ENCODE measurements around the gene TMEM175. TPM values are rescaled to one million over a fixed set of nuclear protein-coding genes. Genes with fewer than 3 reads are reported as not detected.

TMEM175 gene
- total and polyA plus RNA-seq, 2 of the 4 experiments (the other 2 are of a cell fraction), result 7.7 to 41.9 TPM

DNA sequence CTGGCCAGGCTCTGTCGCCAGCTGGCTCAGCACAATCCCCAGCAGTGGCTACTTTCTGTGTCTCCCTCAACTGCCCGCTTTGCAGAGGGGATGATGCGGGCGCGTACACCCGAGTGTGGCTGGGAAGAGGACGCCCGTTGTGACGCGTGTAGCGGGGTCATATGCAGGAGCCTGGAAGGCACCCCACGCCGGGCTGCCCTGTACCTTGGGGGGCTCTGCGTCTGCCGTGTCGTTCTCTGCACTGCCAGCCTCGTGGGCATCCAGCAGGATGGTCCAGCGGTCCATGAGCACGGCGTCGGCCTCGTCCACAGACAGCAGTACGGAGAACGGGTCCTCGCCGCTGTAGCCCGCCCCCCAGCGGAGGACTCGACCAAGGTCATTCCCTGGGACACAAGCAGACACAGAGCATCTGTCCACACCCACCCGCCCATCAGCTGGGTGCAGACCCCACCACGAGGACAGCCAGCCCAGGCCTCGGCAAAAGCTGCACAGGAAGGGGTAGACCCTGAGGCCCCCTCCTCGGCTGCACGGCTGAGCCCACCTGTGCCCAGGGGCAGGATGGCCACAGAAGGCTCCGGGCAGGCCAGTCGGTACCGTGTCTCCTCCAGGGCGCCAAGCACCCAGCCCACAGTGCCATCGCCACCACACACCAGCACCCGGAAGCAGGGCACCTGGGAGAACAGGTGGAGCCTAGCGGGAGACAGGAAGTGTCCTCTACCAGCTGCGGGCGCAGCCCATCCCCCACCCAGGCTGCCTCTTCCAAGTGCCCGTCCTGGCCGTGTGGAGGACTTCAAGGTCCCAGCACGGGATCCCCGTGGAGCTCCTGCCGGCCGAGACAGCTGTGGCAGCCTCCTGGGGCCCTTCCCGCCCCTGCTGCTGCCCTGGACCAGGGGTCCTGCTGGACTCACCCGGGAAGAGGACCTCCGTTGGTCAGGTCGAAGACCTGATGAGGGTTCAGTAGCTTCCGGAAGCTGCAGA is 30.3 kb downstream of the TMEM175 start:
- H3K79me1 ChIP-seq (ENCODE audit: low read depth in 1 of 2, low read length in 2 of 2), result no peaks in the 10 kb centered on the region
- H2AK9ac ChIP-seq (replicated peaks; ENCODE audit: low read depth, low read length, poor library complexity), result peak overlapping the region; percentile 42
- H4K5ac ChIP-seq (ENCODE audit: low read depth, low read length), result no peak overlapping the region
- H4K91ac ChIP-seq (ENCODE audit: insufficient read depth, low read depth, low read length), result no peak overlapping the region
- WGBS, 2 experiments (ENCODE audit: extremely low coverage in 2 of 2, insufficient read length in 1 of 2), result 97% methylated on average over 31 of the region's 54 CpGs; no CpG with 5 or more reads in 1 of the 2 experiments
- no peak overlapping the region for H2BK15ac ChIP-seq (ENCODE audit: low read depth, low read length)
- no peak overlapping the region for H3K4me3 ChIP-seq (ENCODE audit: insufficient read depth, low read depth, low read length)
- no peak for DNase-seq
- H3K36me3 ChIP-seq (ENCODE audit: control insufficient read depth, insufficient read depth, low read length), result peaks cover 66% of the 10 kb centered on the region
- no peak overlapping the region for H2BK20ac ChIP-seq (ENCODE audit: low read depth, low read length)
- intact Hi-C loops (cut with micrococcal nuclease), result no loop called here
- no peaks in the 10 kb centered on the region for H3K4me1 ChIP-seq (ENCODE audit: control insufficient read depth, insufficient read depth, low read length)
- H4K20me1 ChIP-seq (ENCODE audit: insufficient read depth, low read length), result no peaks in the 10 kb centered on the region; the same call in 1 of the 2 replicates
- H3K4me2 ChIP-seq (ENCODE audit: low read depth, low read length), result no peak overlapping the region
- H3K4ac ChIP-seq (ENCODE audit: low read depth, low read length), result no peak overlapping the region
- H3K14ac ChIP-seq (replicated peaks; ENCODE audit: low read depth, low read length), result no peak overlapping the region
- H4K8ac ChIP-seq (ENCODE audit: low read depth in 2 of 2, low read length in 2 of 2), result no peak overlapping the region
- H3K18ac ChIP-seq (ENCODE audit: low read depth, low read length), result no peak overlapping the region
- no peak overlapping the region for H3K27ac ChIP-seq (ENCODE audit: insufficient read depth, low read length)
- H2BK120ac ChIP-seq (ENCODE audit: low read depth, low read length), result no peak overlapping the region
- dilution Hi-C loops (cut with HindIII; ENCODE audit: low sequenced_read_pairs, unreplicated experiment), result no loop called here
- POLR2A ChIA-PET (ENCODE audit: unreplicated experiment), result no interaction called here
- H3K9ac ChIP-seq (ENCODE audit: low read depth, low read length), result no peak overlapping the region
- ATAC-seq (ENCODE audit: low read depth), result no peak
- no peak overlapping the region for H3K23ac ChIP-seq (ENCODE audit: low read depth, low read length)
- no TSS peak for BruUV-seq (replicated peaks)
- TF ChIP-seq MXI1 (IDR thresholded peaks at IDR 0.05; ENCODE audit: borderline replicate concordance, low read depth, low read length), result no peak
- peak overlapping the region; percentile 43 for H2AFZ ChIP-seq (replicated peaks; ENCODE audit: low read length, poor library complexity)
- no peak overlapping the region for H2AK5ac ChIP-seq (ENCODE audit: low read depth, low read length)
- H3K9me1 ChIP-seq (ENCODE audit: insufficient read depth, low read length), result no peaks in the 10 kb centered on the region
- H3K56ac ChIP-seq (ENCODE audit: extremely low read depth, insufficient read depth, low read length), result no peak overlapping the region
- H3K27me3 ChIP-seq (ENCODE audit: control insufficient read depth, insufficient read depth, low read length), result no peaks in the 10 kb centered on the region
- no peaks in the 10 kb centered on the region for H3K9me3 ChIP-seq (ENCODE audit: control insufficient read depth, insufficient read depth, low read length)
- CTCF ChIA-PET, result no interaction called here
- H2BK5ac ChIP-seq (ENCODE audit: low read depth, low read length, poor library complexity, severe bottlenecking), result no peak overlapping the region
- in situ Hi-C loops (cut with MboI; ENCODE audit: low sequenced_read_pairs), result no loop called here
